HEK293T (cell line): ENCODE data around the gene DCUN1D2.

Experiments
- ELF4 ChIP-seq: fragments of 450-650 bp; IDR thresholded peaks from 2 replicates; pipeline ENCODE4 v1.6.1; 2017; ENCODE audit warnings: antibody characterized with exemption
- FOXM1 ChIP-seq: fragments of 450-650 bp; IDR thresholded peaks from 2 replicates; pipeline ENCODE4 v1.6.1; 2017; ENCODE audit warnings: mild to moderate bottlenecking, borderline replicate concordance
- SP1 ChIP-seq: fragments of 450-650 bp; IDR thresholded peaks from 2 replicates; pipeline ENCODE4 v1.6.1; 2017
- ZNF384 ChIP-seq: fragments of 450-650 bp; IDR thresholded peaks from 2 replicates; pipeline ENCODE4 v1.6.1; 2016

DNA sequence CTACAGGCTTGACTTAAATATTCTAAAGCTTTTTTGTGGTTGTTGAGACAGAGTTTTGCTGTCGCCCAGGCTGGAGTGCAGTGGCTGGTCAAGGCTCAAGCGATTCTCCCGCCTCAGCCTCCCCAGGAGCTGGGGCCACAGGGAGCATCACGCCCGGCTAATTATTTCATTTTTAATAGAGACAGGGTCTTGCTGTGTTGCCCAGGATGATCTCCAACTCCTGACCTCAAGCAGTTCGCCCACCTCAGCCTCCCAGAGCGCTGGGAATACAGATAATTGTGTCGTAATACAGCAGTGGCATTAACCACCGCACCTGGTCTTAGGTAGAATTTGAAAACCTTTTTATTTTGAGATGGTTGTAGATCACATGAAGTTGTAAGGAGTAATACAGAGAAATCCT, 1.5 kb upstream of the DCUN1D2 start:
- TF ChIP-seq SP1 (no peak), FOXM1 (no peak), ZNF384 (no peak), ELF4 (no peak)
